ENCODE measurements around the gene CREG1. TPM values are rescaled to one million over a fixed set of nuclear protein-coding genes. Genes with fewer than 3 reads are reported as not detected.
A peak's percentile ranks its signal among the peaks of the same experiment; 100 is the strongest.

The CREG1 gene
- total RNA-seq, 1 donor from 2014 or later: 171 TPM

DNA sequence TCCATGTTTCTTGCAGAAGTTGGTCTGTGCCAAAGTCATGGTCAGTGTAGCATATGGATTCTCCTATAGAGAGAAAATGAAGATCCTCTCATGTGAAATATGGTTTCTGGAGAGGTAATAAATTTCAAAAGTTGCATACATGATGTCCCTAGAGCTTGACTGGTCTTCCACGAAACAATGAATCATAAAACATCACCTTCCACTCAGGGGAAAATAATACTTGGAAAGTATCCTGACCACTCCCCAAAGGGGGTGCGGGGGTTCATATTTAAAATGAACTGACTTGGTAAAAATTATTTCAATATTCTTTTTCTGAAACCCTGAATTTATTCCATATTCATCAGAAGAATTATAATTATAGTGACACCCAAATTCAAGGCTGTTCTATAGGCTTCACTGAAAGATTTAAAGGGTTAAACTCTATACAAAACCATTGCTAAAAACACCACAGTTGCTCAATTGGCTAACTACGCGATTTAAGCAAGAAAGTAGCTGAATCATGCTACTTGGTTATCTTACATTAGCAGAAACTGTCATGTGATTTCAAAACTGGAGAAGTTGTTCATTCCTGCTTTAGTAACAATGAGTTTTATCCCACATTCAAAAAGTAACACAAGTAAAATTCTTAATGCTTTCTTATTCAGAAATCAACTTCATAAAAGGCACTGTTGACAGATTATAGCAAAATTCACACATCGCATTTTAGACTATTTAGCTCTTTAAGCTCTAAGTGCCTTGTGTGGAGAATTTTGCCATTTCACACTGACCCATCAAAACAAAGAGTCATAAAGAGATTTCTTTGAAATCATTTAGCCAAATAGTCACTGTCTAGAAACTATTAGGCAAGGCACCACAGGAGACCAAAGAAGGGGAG is 5.3 kb downstream of the CREG1 start:
- DNase-seq (no peak), ATAC-seq (peak; percentile 2)
- TF ChIP-seq, protein P1, sequence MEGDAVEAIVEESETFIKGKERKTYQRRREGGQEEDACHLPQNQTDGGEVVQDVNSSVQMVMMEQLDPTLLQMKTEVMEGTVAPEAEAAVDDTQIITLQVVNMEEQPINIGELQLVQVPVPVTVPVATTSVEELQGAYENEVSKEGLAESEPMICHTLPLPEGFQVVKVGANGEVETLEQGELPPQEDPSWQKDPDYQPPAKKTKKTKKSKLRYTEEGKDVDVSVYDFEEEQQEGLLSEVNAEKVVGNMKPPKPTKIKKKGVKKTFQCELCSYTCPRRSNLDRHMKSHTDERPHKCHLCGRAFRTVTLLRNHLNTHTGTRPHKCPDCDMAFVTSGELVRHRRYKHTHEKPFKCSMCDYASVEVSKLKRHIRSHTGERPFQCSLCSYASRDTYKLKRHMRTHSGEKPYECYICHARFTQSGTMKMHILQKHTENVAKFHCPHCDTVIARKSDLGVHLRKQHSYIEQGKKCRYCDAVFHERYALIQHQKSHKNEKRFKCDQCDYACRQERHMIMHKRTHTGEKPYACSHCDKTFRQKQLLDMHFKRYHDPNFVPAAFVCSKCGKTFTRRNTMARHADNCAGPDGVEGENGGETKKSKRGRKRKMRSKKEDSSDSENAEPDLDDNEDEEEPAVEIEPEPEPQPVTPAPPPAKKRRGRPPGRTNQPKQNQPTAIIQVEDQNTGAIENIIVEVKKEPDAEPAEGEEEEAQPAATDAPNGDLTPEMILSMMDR (IDR thresholded peaks at IDR 0.05): no peak
- H3K27me3 ChIP-seq: no peaks in the 10 kb centered on the region
- H3K36me3 ChIP-seq: peaks cover 42% of the 10 kb centered on the region
- peak overlapping the region; percentile 73 for H3K27ac ChIP-seq
- intact Hi-C loops (cut with DNase I): no loop called here
- H3K4me1 ChIP-seq: peaks cover 26% of the 10 kb centered on the region
- H3K4me3 ChIP-seq: peak overlapping the region; percentile 9
- no peaks in the 10 kb centered on the region for H3K9me3 ChIP-seq

DNA sequence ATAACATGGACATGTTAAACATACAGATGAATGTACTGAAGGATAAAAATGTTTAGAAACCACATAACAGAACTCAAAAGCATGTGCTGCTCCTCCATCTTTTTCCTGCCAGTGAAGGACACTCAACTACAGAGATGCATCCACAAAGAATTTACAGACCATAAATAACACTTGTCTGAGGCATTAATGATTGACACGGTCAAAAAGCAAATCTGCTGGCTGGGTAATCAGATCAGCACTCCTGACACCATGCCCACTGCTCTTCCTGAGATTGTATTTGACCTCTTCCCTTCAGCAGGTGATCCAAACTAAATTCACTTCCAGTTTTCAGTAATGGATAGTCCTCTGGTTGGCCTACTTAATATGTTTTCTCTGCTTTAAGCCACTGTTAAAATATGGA is 6.6 kb downstream of the CREG1 start:
- intact Hi-C loops (cut with DNase I): no loop called here
- no peaks in the 10 kb centered on the region for H3K27me3 ChIP-seq
- ATAC-seq (no peak), DNase-seq (no peak)
- no peak overlapping the region for H3K27ac ChIP-seq
- H3K4me1 ChIP-seq: peaks cover 19% of the 10 kb centered on the region
- H3K9me3 ChIP-seq: no peaks in the 10 kb centered on the region
- peaks cover 50% of the 10 kb centered on the region for H3K36me3 ChIP-seq
- no peak overlapping the region for H3K4me3 ChIP-seq
- TF ChIP-seq, protein P1 (IDR thresholded peaks at IDR 0.05): no peak

DNA sequence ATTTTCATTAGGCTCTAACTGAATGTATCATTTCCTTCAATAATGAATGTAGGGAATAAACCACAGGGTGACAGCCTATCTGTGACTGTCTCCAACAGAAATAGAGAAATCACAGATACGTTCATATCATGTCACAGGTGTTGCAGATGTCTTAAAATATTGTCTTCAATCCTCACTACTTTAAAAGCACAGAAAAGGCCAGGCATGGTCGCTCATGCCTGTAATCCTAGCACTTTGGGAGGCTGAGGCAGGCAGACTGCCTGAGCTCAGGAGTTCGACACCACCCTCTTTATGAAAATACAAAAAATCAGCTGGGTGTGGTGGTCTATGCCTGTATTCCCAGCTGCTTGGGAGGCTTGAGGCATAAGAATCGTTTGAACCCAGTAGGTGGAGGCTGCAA is 8.2 kb downstream of the CREG1 start:
- TF ChIP-seq, protein P1 (IDR thresholded peaks at IDR 0.05): no peak
- peaks cover 19% of the 10 kb centered on the region for H3K4me1 ChIP-seq
- no peak overlapping the region for H3K4me3 ChIP-seq
- no peaks in the 10 kb centered on the region for H3K9me3 ChIP-seq
- peaks cover 50% of the 10 kb centered on the region for H3K36me3 ChIP-seq
- no peak for DNase-seq
- no peak overlapping the region for H3K27ac ChIP-seq
- intact Hi-C loops (cut with DNase I): no loop called here
- H3K27me3 ChIP-seq: no peaks in the 10 kb centered on the region
- no peak for ATAC-seq

DNA sequence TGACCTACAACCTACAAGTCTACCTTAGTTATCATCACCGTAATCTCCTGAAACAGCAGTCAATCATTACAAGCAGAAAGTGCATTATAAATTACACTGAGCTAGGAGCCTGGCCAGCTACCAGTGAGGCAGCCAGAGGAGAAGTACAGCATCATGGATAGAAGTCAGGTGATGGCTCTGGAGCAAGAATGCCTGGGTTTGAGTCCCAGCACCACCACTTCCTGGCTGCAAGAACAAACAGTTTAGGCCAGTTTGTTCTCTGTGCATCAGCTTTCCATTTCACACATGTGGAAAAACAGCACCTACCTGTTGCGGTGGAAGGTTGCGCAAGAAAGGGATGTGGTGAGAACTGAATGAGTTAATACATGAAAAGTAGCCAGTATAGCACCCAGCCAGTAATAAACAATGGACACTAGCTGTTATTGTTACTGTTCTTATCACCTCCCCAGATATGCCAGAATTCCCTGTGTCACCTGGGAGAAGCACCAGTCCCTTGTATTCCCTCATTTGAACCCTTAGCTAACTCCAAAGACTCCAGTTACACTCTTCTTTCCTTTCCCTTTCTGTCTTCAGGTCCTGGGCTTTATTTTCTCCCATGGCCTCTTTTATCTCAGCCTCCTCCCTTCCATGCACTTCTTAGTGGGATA is 9.0 kb downstream of the CREG1 start:
- Histone ChIP-seq H3K4me3 (no peak overlapping the region), H3K4me1 (peaks cover 17% of the 10 kb centered on the region), H3K27ac (no peak overlapping the region), H3K9me3 (no peaks in the 10 kb centered on the region), H3K27me3 (no peaks in the 10 kb centered on the region), H3K36me3 (peaks cover 50% of the 10 kb centered on the region)
- peak; percentile 47 for ATAC-seq
- intact Hi-C loops (cut with DNase I): no loop called here
- DNase-seq: no peak
- TF ChIP-seq, protein P1 (IDR thresholded peaks at IDR 0.05): no peak

DNA sequence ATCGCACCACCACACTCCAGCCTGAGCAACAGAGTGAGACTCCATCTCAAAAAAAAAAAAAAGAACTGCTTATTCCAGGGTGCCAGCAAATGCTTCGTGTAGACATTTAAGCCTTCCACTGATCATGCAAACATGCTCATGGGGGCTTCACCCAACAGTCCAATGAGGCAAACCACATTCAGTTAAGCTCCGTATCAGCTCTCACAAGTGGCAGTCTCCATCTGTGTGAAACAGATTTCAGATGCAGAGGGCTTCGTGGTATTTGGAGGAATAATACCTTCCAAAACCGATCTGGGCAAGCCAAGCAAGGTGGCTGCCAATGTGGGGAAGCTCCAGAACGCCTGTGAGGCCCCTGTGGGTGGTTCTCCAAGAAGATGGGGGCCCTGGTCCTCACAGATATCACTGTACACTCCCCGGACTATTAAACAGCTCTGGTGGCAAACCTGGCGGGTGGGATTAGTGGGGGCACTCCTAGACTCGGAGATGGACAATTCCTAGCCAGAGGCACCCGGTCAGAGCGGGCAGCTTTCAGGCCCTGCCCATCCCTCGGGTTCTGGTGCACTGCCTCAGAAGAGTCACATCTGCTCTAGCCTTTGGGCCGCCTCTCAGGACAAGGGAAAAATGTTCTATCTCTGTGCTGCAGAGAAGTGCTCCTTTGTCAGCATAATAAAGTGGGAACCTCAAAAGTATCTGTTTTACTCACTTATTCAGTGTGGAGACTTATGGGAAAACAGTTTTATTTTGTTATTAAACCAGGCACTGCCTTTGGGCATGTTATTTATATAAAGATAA is 10.2 kb downstream of the CREG1 start:
- peaks cover 50% of the 10 kb centered on the region for H3K36me3 ChIP-seq
- H3K4me3 ChIP-seq: no peak overlapping the region
- TF ChIP-seq, protein P1 (IDR thresholded peaks at IDR 0.05): no peak
- DNase-seq (no peak), ATAC-seq (no peak)
- H3K27me3 ChIP-seq: no peaks in the 10 kb centered on the region
- H3K27ac ChIP-seq: no peak overlapping the region
- peaks cover 9% of the 10 kb centered on the region for H3K4me1 ChIP-seq
- H3K9me3 ChIP-seq: no peaks in the 10 kb centered on the region
- intact Hi-C loops (cut with DNase I): no loop called here
